ENCODE measurements around the gene FBRSL1. TPM values are rescaled to one million over a fixed set of nuclear protein-coding genes. Genes with fewer than 3 reads are reported as not detected.

FBRSL1 gene
- total and polyA plus RNA-seq, 12 donors, result 28.1 to 90.6 (median 47.0) TPM

DNA sequence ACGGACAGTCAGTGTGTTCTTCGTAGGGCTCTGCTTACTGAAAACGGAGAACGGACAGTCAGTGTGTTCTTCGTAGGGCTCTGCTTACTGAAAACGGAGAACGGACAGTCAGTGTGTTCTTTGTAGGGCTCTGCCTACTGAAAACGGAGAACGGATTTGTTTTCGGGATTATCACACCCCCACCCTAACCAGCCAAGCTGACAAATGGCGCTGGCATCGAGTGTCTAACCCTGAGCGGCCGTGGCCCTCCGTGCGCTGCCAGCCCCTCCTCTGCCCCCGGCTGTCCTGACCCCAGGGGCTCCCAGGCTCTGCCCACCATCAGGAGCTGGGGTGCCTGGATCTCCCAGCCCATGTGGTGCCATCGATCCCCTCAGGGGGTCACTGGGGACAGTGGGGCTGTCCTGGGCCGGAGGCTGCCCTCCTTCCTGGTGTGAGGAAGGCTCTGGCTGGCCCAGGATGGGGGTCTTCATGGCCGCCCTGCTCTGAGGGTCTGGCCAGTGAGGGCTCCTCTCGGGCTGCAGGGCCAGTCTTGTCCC is 57.3 kb downstream of the FBRSL1 start:
- Histone ChIP-seq H3K27ac (no peak overlapping the region), H3K4me3 (no peak overlapping the region), H3K9me3 (no peaks in the 10 kb centered on the region), H3K27me3 (no peaks in the 10 kb centered on the region), H3K36me3 (peaks cover 0 to 34% (median 4%) of the 10 kb centered on the region in 9 donors), H3K4me1 (no peaks in the 10 kb centered on the region)
- DNase-seq, result no peak
- no peak for ATAC-seq
- 94 to 97% methylated on average over 18 to 20 of the region's 21 CpGs for WGBS, 2 donors
- intact Hi-C loops (cut with DNase I), result no loop called here
- TF ChIP-seq, protein P1, sequence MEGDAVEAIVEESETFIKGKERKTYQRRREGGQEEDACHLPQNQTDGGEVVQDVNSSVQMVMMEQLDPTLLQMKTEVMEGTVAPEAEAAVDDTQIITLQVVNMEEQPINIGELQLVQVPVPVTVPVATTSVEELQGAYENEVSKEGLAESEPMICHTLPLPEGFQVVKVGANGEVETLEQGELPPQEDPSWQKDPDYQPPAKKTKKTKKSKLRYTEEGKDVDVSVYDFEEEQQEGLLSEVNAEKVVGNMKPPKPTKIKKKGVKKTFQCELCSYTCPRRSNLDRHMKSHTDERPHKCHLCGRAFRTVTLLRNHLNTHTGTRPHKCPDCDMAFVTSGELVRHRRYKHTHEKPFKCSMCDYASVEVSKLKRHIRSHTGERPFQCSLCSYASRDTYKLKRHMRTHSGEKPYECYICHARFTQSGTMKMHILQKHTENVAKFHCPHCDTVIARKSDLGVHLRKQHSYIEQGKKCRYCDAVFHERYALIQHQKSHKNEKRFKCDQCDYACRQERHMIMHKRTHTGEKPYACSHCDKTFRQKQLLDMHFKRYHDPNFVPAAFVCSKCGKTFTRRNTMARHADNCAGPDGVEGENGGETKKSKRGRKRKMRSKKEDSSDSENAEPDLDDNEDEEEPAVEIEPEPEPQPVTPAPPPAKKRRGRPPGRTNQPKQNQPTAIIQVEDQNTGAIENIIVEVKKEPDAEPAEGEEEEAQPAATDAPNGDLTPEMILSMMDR (IDR thresholded peaks at IDR 0.05), result no peak

DNA sequence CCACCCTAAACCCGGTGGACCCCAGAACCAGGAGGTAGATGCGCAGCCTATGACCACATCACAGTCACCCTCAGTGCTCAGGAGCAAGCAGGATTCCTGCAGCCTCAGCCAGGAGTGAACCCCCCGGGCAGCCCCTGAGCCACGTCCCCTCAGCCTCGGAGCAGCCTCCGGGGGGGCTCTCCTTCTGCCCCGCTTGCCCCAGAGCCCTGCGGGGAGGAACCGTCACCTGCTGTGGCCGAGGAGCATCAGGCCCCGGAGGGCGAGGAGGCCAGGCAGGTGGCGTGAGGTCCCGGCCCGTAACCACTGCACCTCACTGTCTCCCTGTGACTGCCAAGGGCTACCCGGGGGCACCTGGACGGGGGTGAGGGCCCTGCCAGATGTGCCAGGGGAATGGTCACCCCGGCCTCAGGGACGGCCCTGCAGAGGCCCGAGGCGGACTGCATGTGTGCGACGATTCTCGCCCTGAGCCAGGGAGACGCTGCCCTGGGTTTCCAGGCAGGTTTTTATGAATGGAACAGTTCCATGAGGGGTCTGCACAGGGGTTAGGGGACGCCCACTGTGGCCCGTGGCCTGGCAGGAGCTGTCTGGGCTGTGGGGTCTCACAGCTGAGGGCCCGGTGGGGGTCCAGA is 58.6 kb downstream of the FBRSL1 start:
- ATAC-seq, result no peak
- Histone ChIP-seq H3K36me3 (peaks cover 0 to 47% (median 4%) of the 10 kb centered on the region in 9 donors), H3K9me3 (no peaks in the 10 kb centered on the region), H3K4me1 (no peaks in the 10 kb centered on the region), H3K27me3 (no peaks in the 10 kb centered on the region), H3K27ac (no peak overlapping the region), H3K4me3 (no peak overlapping the region)
- 96% methylated on average over 28 of the region's 28 CpGs for WGBS, 2 donors
- intact Hi-C loops (cut with DNase I), result no loop called here
- DNase-seq, result no peak
- TF ChIP-seq, protein P1 (IDR thresholded peaks at IDR 0.05), result no peak

DNA sequence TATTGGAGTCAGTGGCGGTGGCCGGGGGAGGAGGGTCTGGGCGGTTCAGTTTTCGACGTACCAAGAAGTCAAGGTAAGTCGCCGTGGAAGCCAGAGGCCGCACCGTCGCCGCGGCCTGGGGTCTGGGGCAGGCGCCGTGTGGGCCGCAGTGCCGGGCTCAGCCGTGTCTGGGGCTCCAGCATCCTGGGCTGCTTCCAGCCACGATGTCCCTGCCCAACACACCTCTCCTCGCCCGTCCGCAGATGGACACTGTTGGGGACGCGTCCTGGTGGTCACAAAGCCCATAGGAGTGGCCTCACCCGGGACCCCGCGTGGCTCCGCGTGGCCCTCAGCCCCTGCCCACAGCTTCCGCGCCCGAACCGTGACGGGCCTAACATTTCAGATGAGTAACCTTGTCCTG is 59.1 kb downstream of the FBRSL1 start:
- 97 to 98% methylated on average over 31 to 33 of the region's 33 CpGs for WGBS, 2 donors
- no peak for DNase-seq
- H3K4me1 ChIP-seq, result no peaks in the 10 kb centered on the region
- intact Hi-C loops (cut with DNase I), result no loop called here
- no peak overlapping the region for H3K27ac ChIP-seq
- no peaks in the 10 kb centered on the region for H3K27me3 ChIP-seq
- no peak for ATAC-seq
- H3K4me3 ChIP-seq, result no peak overlapping the region
- peaks cover 0 to 51% (median 4%) of the 10 kb centered on the region in 9 donors for H3K36me3 ChIP-seq
- TF ChIP-seq, protein P1 (IDR thresholded peaks at IDR 0.05), result no peak
- H3K9me3 ChIP-seq, result no peaks in the 10 kb centered on the region

DNA sequence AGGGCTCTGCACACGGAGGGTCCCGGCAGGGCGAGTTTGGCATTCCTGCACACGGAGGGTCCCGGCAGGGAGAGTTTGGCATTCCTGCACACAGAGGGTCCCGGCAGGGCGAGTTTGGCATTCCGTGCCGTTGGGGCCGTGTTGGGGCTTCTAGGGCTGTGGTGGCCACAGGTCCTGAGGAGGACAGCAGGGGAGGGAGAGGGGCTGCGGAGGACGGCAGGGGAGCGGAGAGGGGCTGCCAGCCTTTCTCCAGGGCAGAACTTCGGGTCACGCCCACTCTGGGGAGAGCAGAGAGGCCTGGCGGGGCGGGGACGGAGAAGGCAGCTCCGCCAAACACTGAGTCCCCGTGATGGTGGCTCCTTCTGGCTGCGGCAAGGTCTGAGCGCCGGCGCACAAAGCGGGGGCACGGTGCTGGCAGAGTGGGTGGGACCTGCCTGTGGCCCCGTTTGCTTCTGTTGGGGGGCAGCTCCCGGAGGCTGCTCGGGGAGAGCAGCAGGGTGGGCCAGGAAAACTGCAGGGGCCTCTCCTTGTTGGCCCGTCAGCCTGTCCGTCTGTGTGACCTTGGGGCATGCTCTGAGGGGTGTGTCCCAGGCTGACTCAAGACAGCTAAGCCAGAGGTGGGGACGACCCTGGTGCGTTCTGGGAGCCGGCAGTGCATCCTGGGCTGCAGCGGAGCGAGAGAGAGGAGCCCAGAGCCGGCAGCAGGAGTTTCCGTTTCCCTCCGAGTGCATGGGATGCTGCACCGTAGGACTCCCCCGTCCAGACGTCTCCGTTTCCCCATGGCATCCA is 60.3 kb downstream of the FBRSL1 start:
- H3K4me3 ChIP-seq, result no peak overlapping the region
- TF ChIP-seq, protein P1 (IDR thresholded peaks at IDR 0.05), result no peak
- no peaks in the 10 kb centered on the region for H3K9me3 ChIP-seq
- ATAC-seq, result peak in 2 of 8 donors; percentile 9 to 22
- H3K27ac ChIP-seq, result no peak overlapping the region
- no peaks in the 10 kb centered on the region for H3K27me3 ChIP-seq
- no peaks in the 10 kb centered on the region for H3K4me1 ChIP-seq
- 66 to 70% methylated on average over 42 to 43 of the region's 43 CpGs for WGBS, 2 donors
- no peak for DNase-seq
- intact Hi-C loops (cut with DNase I), result no loop called here
- peaks cover 0 to 55% (median 4%) of the 10 kb centered on the region in 9 donors for H3K36me3 ChIP-seq
